ENCODE measurements around the gene GRIK4.

- TF ChIP-seq MXI1 (IDR thresholded peaks at IDR 0.05; ENCODE audit: borderline replicate concordance, low read depth, low read length) = no peak
- TF ChIP-seq CEBPB (IDR thresholded peaks at IDR 0.05; ENCODE audit: low read depth, low read length) = no peak
- TF ChIP-seq MAFK (IDR thresholded peaks at IDR 0.05; ENCODE audit: low read depth, low read length) = no peak
- no peak for TF ChIP-seq POLR2A (IDR thresholded peaks at IDR 0.05; ENCODE audit: low read depth, low read length)
- no peak for TF ChIP-seq CTCF (conservative IDR thresholded peaks at IDR 0.05; ENCODE audit: low read depth, low read length)
- TF ChIP-seq RFX5 (IDR thresholded peaks at IDR 0.05; ENCODE audit: low read depth, low read length) = no peak
- TF ChIP-seq BHLHE40 (IDR thresholded peaks at IDR 0.05; ENCODE audit: low read depth, low read length) = no peak
- no peak for TF ChIP-seq FOS (IDR thresholded peaks at IDR 0.05; ENCODE audit: low read depth, low read length)
Measured at GRCh38 chr11:120545813-120546212, 34.3 kb downstream of the GRIK4 start.
